Keratinocyte (primary cell): ENCODE data around the gene PLD1. TPM values are rescaled to one million over a fixed set of nuclear protein-coding genes. Genes with fewer than 3 reads are reported as not detected.

ENCODE experiments used
- DNase-seq: peaks from one replicate; pipeline ENCODE4 v3.0.0-alpha.2; 2011; ENCODE audit warnings: low read depth, missing footprints, low spot score
- FAIRE-seq: peaks from 2 replicates; lab custom pipeline; 2011; peaks lifted over from hg19 to GRCh38; lab: Jason Lieb, UNC
- H2AFZ ChIP-seq: 2 replicates; pipeline ENCODE4 v1.6.0; 2012; ENCODE audit warnings: low read length, control low read depth, inconsistent platforms; ENCODE audit not compliant: control insufficient read depth
- H3K27ac ChIP-seq: 2 replicates; pipeline ENCODE4 v1.5.1; 2011; ENCODE audit warnings: low read length; ENCODE audit not compliant: control insufficient read depth, insufficient read depth
- H3K27me3 ChIP-seq: 3 replicates; pipeline ENCODE4 v1.6.0; 2011; ENCODE audit warnings: low read length; ENCODE audit not compliant: control insufficient read depth, insufficient read depth; ENCODE audit errors: extremely low read depth
- H3K36me3 ChIP-seq, 2 experiments: 2 replicates in 1 of 2; 3 replicates in 1 of 2; pipeline ENCODE4 v1.5.1; 2011; ENCODE audit warnings: low read length in 2 of 2, mild to moderate bottlenecking in 1 of 2; ENCODE audit not compliant: control insufficient read depth in 2 of 2, insufficient read depth in 2 of 2; ENCODE audit errors: extremely low read depth in 1 of 2
- H3K4me1 ChIP-seq: 3 replicates; pipeline ENCODE4 v1.5.1; 2011; ENCODE audit warnings: low read length; ENCODE audit not compliant: control insufficient read depth, insufficient read depth; ENCODE audit errors: extremely low read depth
- H3K4me2 ChIP-seq: 3 replicates; pipeline ENCODE4 v1.6.0; 2011; ENCODE audit warnings: low read depth, low read length; ENCODE audit not compliant: control insufficient read depth, insufficient read depth; ENCODE audit errors: extremely low read depth
- H3K4me3 ChIP-seq, 3 experiments: fragments of 200-600 bp in 1 of 3; sonication (generic) in 1 of 3; 2 replicates in 2 of 3; 3 replicates in 1 of 3; pipeline ENCODE4 v1.5.1; 2011 to 2016; ENCODE audit warnings: low read length in 3 of 3, mild to moderate bottlenecking in 3 of 3, control low read depth in 2 of 3, inconsistent platforms in 1 of 3, low read depth in 1 of 3, mixed read lengths in 1 of 3, mixed run types in 1 of 3, moderate library complexity in 1 of 3; ENCODE audit not compliant: control insufficient read depth in 2 of 3, insufficient read depth in 2 of 3; ENCODE audit errors: extremely low read depth in 1 of 3
- H3K79me2 ChIP-seq: 2 replicates; pipeline ENCODE4 v1.6.0; 2012; ENCODE audit warnings: low read length; ENCODE audit not compliant: control insufficient read depth, insufficient read depth
- H3K9ac ChIP-seq: 3 replicates; pipeline ENCODE4 v1.6.0; 2011; ENCODE audit warnings: low read length; ENCODE audit not compliant: control insufficient read depth, insufficient read depth; ENCODE audit errors: extremely low read depth
- H3K9me1 ChIP-seq: 3 replicates; pipeline ENCODE4 v1.6.0; 2011; ENCODE audit warnings: low read length; ENCODE audit not compliant: control insufficient read depth, insufficient read depth; ENCODE audit errors: extremely low read depth
- H3K9me3 ChIP-seq: 2 replicates; pipeline ENCODE4 v1.5.1; 2012; ENCODE audit warnings: low read depth, low read length; ENCODE audit not compliant: control insufficient read depth
- H4K20me1 ChIP-seq: 3 replicates; pipeline ENCODE4 v1.6.0; 2011; ENCODE audit warnings: low read length; ENCODE audit not compliant: control insufficient read depth, insufficient read depth; ENCODE audit errors: extremely low read depth
- CTCF ChIP-seq, 3 experiments: IDR thresholded peaks in 1 of 3; conservative IDR thresholded peaks in 1 of 3; optimal IDR thresholded peaks in 1 of 3; 2 replicates in 2 of 3; 3 replicates in 1 of 3; pipeline versions ENCODE3 to v1.5.1; 2011; ENCODE audit warnings: low read length in 3 of 3, mild to moderate bottlenecking in 3 of 3, moderate library complexity in 2 of 3, control low read depth in 1 of 3, inconsistent platforms in 1 of 3; ENCODE audit not compliant: insufficient read depth in 2 of 3; ENCODE audit errors: extremely low read depth in 1 of 3
- EZH2 ChIP-seq: IDR thresholded peaks from one replicate; pipeline ENCODE4 v1.6.1; 2012; ENCODE audit warnings: inconsistent platforms, mild to moderate bottlenecking, low read length, moderate library complexity
- dilution Hi-C: fragments of 300-500 bp; cut with MboI; formaldehyde crosslinking; loops from one replicate; pipeline ENCODE4 v1.7.0; 2020; ENCODE audit warnings: low sequenced_read_pairs; ENCODE audit not compliant: extremely low pct_ligation_motif_present
- polyA plus RNA-seq, 5 experiments: library from polyadenylated mRNA; depleted of rRNA in 3 of 5; stranded (reverse) in 3 of 5; stranded (forward) in 1 of 5; unstranded in 1 of 5; fragments of >200 nt; gene quantifications; 1 replicate in 1 of 5; 2 replicates in 3 of 5; 3 replicates in 1 of 5; pipeline versions ENCODE4 v1.2.1 to v1.2.3, GENCODE V29; 2011 to 2012; ENCODE audit warnings: missing spikeins in 2 of 5, low read depth in 1 of 5, low replicate concordance in 1 of 5

Gene PLD1
- polyA plus RNA-seq, 1 donor (not counting 4 experiments of a cell fraction or from before 2014, with no cell fraction given), result 14.7 TPM

GRCh38 chr3:171850960-171851659 lies 40.8 kb upstream of the PLD1 start:
- no peak for FAIRE-seq
- H3K4me3 ChIP-seq, result no peak overlapping the region
- H3K27me3 ChIP-seq, result no peaks in the 10 kb centered on the region
- no peak overlapping the region for H3K27ac ChIP-seq
- no peak overlapping the region for H3K9ac ChIP-seq
- H3K9me1 ChIP-seq, result no peaks in the 10 kb centered on the region
- H3K4me2 ChIP-seq, result no peak overlapping the region
- TF ChIP-seq EZH2 (no peak), CTCF (optimal IDR thresholded peaks at IDR 0.05 in 1 of 3, IDR thresholded peaks at IDR 0.05 in 1 of 3, conservative IDR thresholded peaks at IDR 0.05 in 1 of 3; ENCODE audit: extremely low read depth in 1 of 3, insufficient read depth in 2 of 3, low read length in 3 of 3) (no peak)
- no peaks in the 10 kb centered on the region for H3K79me2 ChIP-seq
- dilution Hi-C loops, result no loop called here
- H4K20me1 ChIP-seq, result no peaks in the 10 kb centered on the region
- no peak overlapping the region for H2AFZ ChIP-seq
- H3K9me3 ChIP-seq, result peaks cover 8% of the 10 kb centered on the region
- H3K4me1 ChIP-seq, result no peaks in the 10 kb centered on the region
- DNase-seq, result no peak
- H3K36me3 ChIP-seq, result no peaks in the 10 kb centered on the region

- Histone ChIP-seq H3K4me3 (no peak overlapping the region), H3K4me2 (no peak overlapping the region), H3K9me1 (no peaks in the 10 kb centered on the region), H3K27me3 (no peaks in the 10 kb centered on the region), H3K79me2 (no peaks in the 10 kb centered on the region), H3K27ac (no peak overlapping the region), H4K20me1 (no peaks in the 10 kb centered on the region), H3K9ac (no peak overlapping the region), H3K4me1 (no peaks in the 10 kb centered on the region), H3K9me3 (peaks cover 8% of the 10 kb centered on the region), H2AFZ (no peak overlapping the region), H3K36me3 (no peaks in the 10 kb centered on the region)
- FAIRE-seq, result no peak
- no peak for DNase-seq
- dilution Hi-C loops, result no loop called here
- TF ChIP-seq CTCF (optimal IDR thresholded peaks at IDR 0.05 in 1 of 3, IDR thresholded peaks at IDR 0.05 in 1 of 3, conservative IDR thresholded peaks at IDR 0.05 in 1 of 3; ENCODE audit: extremely low read depth in 1 of 3, insufficient read depth in 2 of 3, low read length in 3 of 3) (no peak), EZH2 (no peak)
Observed at GRCh38 chr3:171850320-171850959, 40.2 kb upstream of the PLD1 start.
